Choroid plexus epithelial cell (primary cell): ENCODE results near the gene GPRC5A.

Experiments used
- DNase-seq: peaks from one replicate; pipeline ENCODE4 v3.0.0-alpha.2; 2010; ENCODE audit warnings: low read depth
- H3K4me3 ChIP-seq: 2 replicates; pipeline ENCODE4 v1.5.1; 2011; ENCODE audit warnings: low read depth, mild to moderate bottlenecking, control low read depth, low read length, moderate library complexity
- CTCF ChIP-seq: conservative IDR thresholded peaks from 2 replicates; pipeline ENCODE4 v1.5.1; 2011; ENCODE audit warnings: low read depth, mild to moderate bottlenecking, control low read depth, inconsistent platforms, low read length, moderate library complexity

The GPRC5A gene

GRCh38 chr12:12897302-12897701, 5.9 kb downstream of the GPRC5A start:
- TF ChIP-seq CTCF, result no peak
- no peak for DNase-seq
- no peak overlapping the region for H3K4me3 ChIP-seq

GRCh38 chr12:12898136-12898717, 6.9 kb downstream of the GPRC5A start:
- no peak for DNase-seq
- no peak overlapping the region for H3K4me3 ChIP-seq
- no peak for TF ChIP-seq CTCF

DNA sequence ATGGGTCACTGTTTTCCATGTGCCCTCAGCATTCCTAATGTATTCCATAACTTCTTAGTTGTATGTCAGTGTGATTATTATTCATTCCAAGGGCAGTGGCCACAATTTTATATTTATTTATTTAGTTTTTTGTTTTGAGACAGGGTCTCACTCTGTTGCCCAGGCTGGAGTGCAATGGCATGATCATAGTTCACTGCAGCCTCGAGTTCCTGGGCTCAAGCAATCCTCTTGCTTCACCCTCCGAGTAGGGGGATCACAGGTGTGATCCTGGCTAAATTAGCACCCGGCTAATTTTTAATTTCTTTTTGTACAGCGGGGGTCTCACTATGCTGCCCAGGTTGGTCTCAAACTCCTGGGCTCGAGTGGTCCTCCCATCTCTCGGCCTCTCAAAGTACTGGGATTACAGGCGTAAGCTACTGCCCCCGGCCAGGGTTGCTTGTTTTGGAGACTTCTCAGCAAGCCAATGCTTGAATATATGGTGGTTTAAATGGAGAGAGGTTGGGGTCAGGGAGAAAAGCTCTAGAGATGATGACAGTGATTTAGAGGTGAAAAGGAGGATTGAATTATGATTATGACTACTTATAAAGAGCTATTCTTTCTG, 7.6 kb downstream of the GPRC5A start:
- TF ChIP-seq CTCF, result no peak
- DNase-seq, result no peak

GRCh38 chr12:12899530-12900380, 8.4 kb downstream of the GPRC5A start:
- no peak overlapping the region for H3K4me3 ChIP-seq
- TF ChIP-seq CTCF, result no peak

More for the DNA sequence above, 7.6 kb downstream of the GPRC5A start:
- no peak overlapping the region for H3K4me3 ChIP-seq

DNA sequence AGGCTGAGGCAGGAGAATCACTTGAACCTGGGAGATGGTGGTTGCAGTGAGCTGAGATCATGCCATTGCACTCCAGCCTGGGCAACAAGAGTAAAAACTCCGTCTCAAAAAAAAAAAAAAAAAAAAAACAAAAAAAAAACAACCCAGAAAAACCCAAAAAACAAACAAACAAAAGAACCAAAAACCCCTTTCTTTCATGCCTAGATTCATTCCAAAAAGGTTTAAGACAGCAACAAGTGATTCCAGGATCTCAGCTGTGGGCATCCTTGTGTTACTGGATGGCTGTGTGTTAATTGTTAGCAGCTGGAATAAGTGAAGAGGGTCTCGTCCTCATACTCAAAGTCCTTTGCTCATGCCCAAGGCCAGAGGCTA, 9.4 kb downstream of the GPRC5A start:
- no peak for DNase-seq
- no peak for TF ChIP-seq CTCF
- H3K4me3 ChIP-seq, result no peak overlapping the region

More at GRCh38 chr12:12899530-12900380, 8.4 kb downstream of the GPRC5A start:
- DNase-seq, result peak; percentile 99

DNA sequence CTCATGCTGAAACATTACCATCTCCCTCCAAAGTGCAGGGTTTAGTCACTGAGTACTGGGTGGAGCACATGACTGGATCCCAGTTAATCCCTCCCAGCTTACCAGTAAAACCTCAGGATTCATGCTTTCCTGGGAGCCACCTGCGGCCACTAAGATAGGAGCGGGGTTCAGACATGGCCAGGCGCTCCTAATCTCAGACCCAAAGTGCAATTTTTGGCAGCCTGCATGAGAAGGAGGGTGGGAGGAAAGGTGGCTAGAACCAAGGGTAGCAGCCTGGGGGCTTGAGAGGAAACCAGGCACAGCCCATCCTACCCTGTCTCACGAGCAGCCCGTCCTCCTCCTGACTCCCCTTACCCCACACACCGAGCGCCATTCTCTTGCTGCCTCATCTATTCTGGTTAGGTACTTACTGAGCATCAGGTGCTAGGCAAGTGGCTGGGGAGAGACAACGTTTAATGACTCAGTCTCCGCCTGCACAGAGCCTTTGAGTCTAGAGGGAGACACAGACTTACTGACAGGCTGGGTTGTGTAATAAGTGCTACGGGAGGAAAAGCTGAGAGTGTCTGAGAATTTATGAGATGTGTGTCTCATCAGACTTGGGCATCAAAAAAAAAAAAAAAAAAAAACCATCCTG, 9.9 kb downstream of the GPRC5A start:
- TF ChIP-seq CTCF, result no peak
- DNase-seq, result peak; percentile 98
- peak overlapping the region; percentile 22 for H3K4me3 ChIP-seq
